Neural cell (in vitro differentiated cells): ENCODE measurements around the gene PPP3R1. TPM values are rescaled to one million over a fixed set of nuclear protein-coding genes. Genes with fewer than 3 reads are reported as not detected.

Experiments
- H2AFZ ChIP-seq: fragments of 200-600, 300-800 bp; sonication (generic), shearing (Covaris generic); 2 replicates; pipeline ENCODE4 v1.6.0; 2014; ENCODE audit warnings: low read depth, mild to moderate bottlenecking, antibody characterized with exemption, low read length, moderate library complexity
- H3F3A ChIP-seq: fragments of 200-600 bp; shearing (Covaris generic); 2 replicates; pipeline ENCODE4 v1.6.1; 2016; ENCODE audit warnings: mild to moderate bottlenecking, moderate library complexity, mixed read lengths, antibody characterized with exemption, low read length; ENCODE audit not compliant: insufficient read depth, poor library complexity, severe bottlenecking
- H3K27ac ChIP-seq: fragments of 200-600, 300-800 bp; sonication (generic), shearing (Covaris generic); 2 replicates; pipeline ENCODE4 v1.5.1; 2014; ENCODE audit warnings: mild to moderate bottlenecking, low read length, moderate library complexity
- H3K27me3 ChIP-seq: fragments of 300-800, 200-600 bp; sonication (generic), shearing (Covaris generic); 2 replicates; pipeline ENCODE4 v1.6.0; 2014; ENCODE audit warnings: mild to moderate bottlenecking, low read depth, low read length, moderate library complexity; ENCODE audit not compliant: insufficient read depth
- H3K36me3 ChIP-seq: fragments of 300-800, 200-600 bp; sonication (generic), shearing (Covaris generic); 2 replicates; pipeline ENCODE4 v1.5.1; 2014; ENCODE audit warnings: mild to moderate bottlenecking, antibody characterized with exemption, low read length, moderate library complexity; ENCODE audit not compliant: insufficient read depth
- H3K4me2 ChIP-seq: fragments of 300-800, 200-600 bp; sonication (generic), shearing (Covaris generic); 2 replicates; pipeline ENCODE4 v1.6.0; 2014; ENCODE audit warnings: mild to moderate bottlenecking, low read length
- H3K4me3 ChIP-seq: fragments of 300-800, 200-600 bp; sonication (generic), shearing (Covaris generic); 2 replicates; pipeline ENCODE4 v1.5.1; 2014; ENCODE audit warnings: mild to moderate bottlenecking, low read length, moderate library complexity
- H3K79me2 ChIP-seq: fragments of 200-600 bp; shearing (Covaris generic); replicated peaks from 2 replicates; pipeline ENCODE4 v1.6.0; 2014; ENCODE audit warnings: mild to moderate bottlenecking, low read length, moderate library complexity; ENCODE audit not compliant: insufficient read depth
- H3K9ac ChIP-seq: fragments of 300-800, 200-600 bp; sonication (generic), shearing (Covaris generic); 2 replicates; pipeline ENCODE4 v1.6.1; 2016; ENCODE audit warnings: mild to moderate bottlenecking, low read length, mixed read lengths
- H3K9me2 ChIP-seq: fragments of 200-600 bp; shearing (Covaris generic); 2 replicates; pipeline ENCODE4 v1.6.1; 2016; ENCODE audit warnings: mild to moderate bottlenecking, low read length, mixed read lengths; ENCODE audit not compliant: insufficient read depth
- H3K9me3 ChIP-seq: fragments of 200-600, 300-800 bp; sonication (generic), shearing (Covaris generic); 2 replicates; pipeline ENCODE4 v1.6.1; 2016; ENCODE audit warnings: mild to moderate bottlenecking, mixed run types, low read length, moderate library complexity, mixed read lengths
- H4K20me1 ChIP-seq: fragments of 200-600 bp; shearing (Covaris generic); 2 replicates; pipeline ENCODE4 v1.6.1; 2016; ENCODE audit warnings: mild to moderate bottlenecking, mixed run types; ENCODE audit not compliant: insufficient read depth
- CTCF ChIP-seq: fragments of 450-650 bp; IDR thresholded peaks from 2 replicates; pipeline ENCODE4 v1.5.1; 2014; ENCODE audit warnings: antibody characterized with exemption, mild to moderate bottlenecking, moderate library complexity; ENCODE audit not compliant: poor library complexity, severe bottlenecking
- EP300 ChIP-seq: fragments of 450-650 bp; conservative IDR thresholded peaks from 2 replicates; pipeline ENCODE4 v1.6.1; 2014; ENCODE audit warnings: antibody characterized with exemption, mild to moderate bottlenecking, moderate library complexity; ENCODE audit not compliant: poor library complexity, severe bottlenecking
- EZH2 ChIP-seq: fragments of 200-600, 300-800 bp; shearing (Covaris generic), sonication (generic); IDR thresholded peaks from 2 replicates; pipeline ENCODE4 v1.6.1; 2014; ENCODE audit warnings: antibody characterized with exemption, low read length, borderline replicate concordance, mild to moderate bottlenecking; ENCODE audit not compliant: insufficient read depth, poor library complexity, severe bottlenecking
- MXI1 ChIP-seq: fragments of 450-650 bp; conservative IDR thresholded peaks from 2 replicates; pipeline ENCODE4 v1.6.1; 2014; ENCODE audit warnings: antibody characterized with exemption, mild to moderate bottlenecking; ENCODE audit not compliant: poor library complexity, severe bottlenecking
- POLR2AphosphoS5 ChIP-seq: IDR thresholded peaks from 2 replicates; pipeline ENCODE4 v1.6.1; 2012
- RAD21 ChIP-seq: fragments of 450-650 bp; conservative IDR thresholded peaks from 2 replicates; pipeline ENCODE4 v1.6.1; 2014; ENCODE audit warnings: antibody characterized with exemption, mild to moderate bottlenecking, moderate library complexity
- REST ChIP-seq: IDR thresholded peaks from 2 replicates; pipeline ENCODE4 v1.6.1; 2012; ENCODE audit warnings: borderline replicate concordance
- SMC3 ChIP-seq: fragments of 450-650 bp; conservative IDR thresholded peaks from 2 replicates; pipeline ENCODE4 v1.6.1; 2014; ENCODE audit warnings: antibody characterized with exemption, mild to moderate bottlenecking, moderate library complexity; ENCODE audit not compliant: poor library complexity
- TAF1 ChIP-seq: IDR thresholded peaks from 2 replicates; pipeline ENCODE4 v1.6.1; 2012; ENCODE audit warnings: low read depth
- polyA plus RNA-seq: library from polyadenylated mRNA; depleted of rRNA; stranded (reverse); fragments of >200 nt; gene quantifications from 2 replicates; pipeline ENCODE4 v1.2.3, GENCODE V29; 2014

The PPP3R1 gene
- polyA plus RNA-seq, 1 donor from 2014 or later, result 45.3 TPM

DNA sequence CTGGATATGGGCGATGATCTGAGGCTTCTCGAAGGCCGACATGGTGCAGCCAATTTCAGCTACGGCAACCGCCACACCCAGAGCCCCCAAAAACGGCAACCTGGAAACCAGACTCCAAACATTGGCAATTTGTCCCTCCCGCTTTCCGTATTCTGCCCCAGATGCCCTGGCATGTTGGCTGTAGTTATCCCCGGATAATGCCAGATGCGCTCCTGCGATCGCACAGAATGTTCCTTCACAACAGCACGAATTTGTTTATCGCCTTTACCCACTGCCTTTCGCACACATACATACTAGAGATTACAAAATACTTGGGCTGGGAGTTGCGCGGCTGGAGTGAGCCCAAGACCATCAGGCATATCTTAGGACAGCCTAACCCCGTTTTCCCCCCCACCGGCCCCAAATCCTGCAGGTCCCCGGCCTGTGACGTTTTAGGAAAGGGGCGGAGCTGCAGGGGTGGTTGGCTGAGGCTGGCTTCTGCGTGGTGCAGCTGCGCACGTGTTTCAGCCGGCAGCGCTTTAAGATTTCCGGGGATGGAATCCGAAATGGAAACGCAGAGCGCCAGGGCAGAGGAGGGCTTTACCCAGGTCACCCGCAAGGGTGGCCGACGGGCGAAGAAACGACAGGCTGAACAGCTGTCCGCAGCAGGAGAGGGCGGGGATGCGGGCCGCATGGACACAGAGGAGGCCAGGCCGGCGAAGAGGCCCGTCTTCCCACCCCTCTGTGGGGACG lies 94.8 kb downstream of the PPP3R1 start, which contains the start of gene PNO1:
TSS of gene PNO1 (plus strand) at position 487 of the 732 bp plus-strand sequence. CDS start at position 534, 47 bp downstream.
- TF ChIP-seq RAD21, result peak; percentile 37
- no peak for TF ChIP-seq EZH2
- no peak for TF ChIP-seq CTCF
- TF ChIP-seq MXI1, result peak; percentile 99
- TF ChIP-seq SMC3, result peak; percentile 64
- peak; percentile 23 for TF ChIP-seq POLR2AphosphoS5
- TF ChIP-seq REST, result no peak
- no peak for TF ChIP-seq TAF1
- TF ChIP-seq EP300, result peak; percentile 78
- Histone ChIP-seq H4K20me1 (no peaks in the 10 kb centered on the region), H3K4me2 (peak within 1 kb of the TSS; percentile 93), H3K79me2 (peaks cover 23% of the 10 kb centered on the region), H3K9me3 (no peaks in the 10 kb centered on the region), H3K27ac (peak within 1 kb of the TSS; percentile 92), H3K9me2 (no peaks in the 10 kb centered on the region), H3K27me3 (no peaks in the 10 kb centered on the region), H2AFZ (peak within 1 kb of the TSS; percentile 73), H3K4me3 (peak within 1 kb of the TSS; percentile 86), H3F3A (no peaks in the 10 kb centered on the region), H3K9ac (peak within 1 kb of the TSS; percentile 74), H3K36me3 (no peaks in the 10 kb centered on the region)

- Histone ChIP-seq H3K9me3 (no peaks in the 10 kb centered on the region), H3K27me3 (no peaks in the 10 kb centered on the region), H3K4me2 (peak overlapping the region; percentile 93), H3K4me3 (peak overlapping the region; percentile 86), H3K27ac (peak overlapping the region; percentile 92), H4K20me1 (no peaks in the 10 kb centered on the region), H3K79me2 (peaks cover 23% of the 10 kb centered on the region), H3F3A (no peaks in the 10 kb centered on the region), H3K9me2 (no peaks in the 10 kb centered on the region), H3K9ac (peak overlapping the region; percentile 74), H3K36me3 (no peaks in the 10 kb centered on the region), H2AFZ (peak overlapping the region; percentile 73)
- no peak for TF ChIP-seq EP300
- TF ChIP-seq CTCF, result no peak
- no peak for TF ChIP-seq RAD21
- TF ChIP-seq MXI1, result no peak
Measured at GRCh38 chr2:68157002-68157401, 95.3 kb downstream of the PPP3R1 start.
